ENCODE data around the gene FEM1B.

- no peak for TF ChIP-seq CHD1 (IDR thresholded peaks at IDR 0.05; ENCODE audit: low read depth, low read length)
- no peak for TF ChIP-seq CTCF (IDR thresholded peaks at IDR 0.05; ENCODE audit: control extremely low read depth in 1 of 3, insufficient read depth in 1 of 3, low read depth in 1 of 3, low read length in 3 of 3)
- TF ChIP-seq TEAD4 (IDR thresholded peaks at IDR 0.05; ENCODE audit: low read depth, low read length): no peak
- TF ChIP-seq CEBPB (IDR thresholded peaks at IDR 0.05; ENCODE audit: low read depth, low read length): no peak
These were observed 49.3 kb downstream of the FEM1B start for GRCh38 chr15:68326711-68327354.

Data from H1 (cell line).